ENCODE data around the gene RCE1.

- TF ChIP-seq CTCF (conservative IDR thresholded peaks at IDR 0.05 in 1 of 2, IDR thresholded peaks at IDR 0.05 in 1 of 2; ENCODE audit: extremely low read depth in 1 of 2, insufficient read depth in 1 of 2, low read depth in 1 of 2, low read length in 2 of 2) (no peak), EZH2 (IDR thresholded peaks at IDR 0.05; ENCODE audit: borderline replicate concordance, low read length) (no peak)
Measured at GRCh38 chr11:66851239-66851596, 8.0 kb downstream of the RCE1 start.

All from mammary epithelial cell (primary cell).